Prostate gland (tissue), 2 donors: ENCODE results near the gene DIPK1B.

Experiments used
- CTCF ChIP-seq, 4 experiments: fragments of 200-600 bp in 2 of 4; fragments of 450-650 bp in 2 of 4; sonication (generic) in 2 of 4; IDR thresholded peaks; 1 replicate in 3 of 4; 2 replicates in 1 of 4; pipeline ENCODE4 v1.5.1; 2016 to 2019; ENCODE audit warnings: antibody characterized with exemption in 4 of 4, mild to moderate bottlenecking in 2 of 4, moderate library complexity in 2 of 4
- POLR2A ChIP-seq: fragments of 450-650 bp; IDR thresholded peaks from one replicate; pipeline ENCODE4 v1.6.1; 2016; ENCODE audit warnings: antibody characterized with exemption, mild to moderate bottlenecking
- POLR2AphosphoS5 ChIP-seq: sonication (generic); formaldehyde crosslinking; IDR thresholded peaks from one replicate; pipeline ENCODE4 v1.6.1; 2017; ENCODE audit warnings: antibody characterized with exemption

DNA sequence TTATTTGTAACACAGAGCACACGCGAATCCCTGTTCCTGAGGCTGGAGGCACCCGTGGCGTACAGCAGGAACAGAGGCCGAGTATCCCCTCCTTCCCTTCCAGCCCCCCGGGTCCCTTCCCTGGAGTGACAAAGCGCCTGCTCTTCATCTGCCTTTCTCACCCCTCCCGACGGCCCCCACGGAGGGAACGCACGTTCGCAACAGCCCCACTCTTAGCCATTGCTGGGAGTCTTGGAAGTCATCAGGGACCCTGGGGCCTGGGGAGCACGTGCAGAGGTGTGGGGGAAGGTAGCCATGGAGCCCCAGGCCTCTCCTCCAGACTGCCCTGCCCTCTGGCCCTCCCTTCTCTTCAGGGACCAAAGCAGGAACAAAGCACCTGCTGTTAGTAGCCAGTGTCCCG lies 27.6 kb upstream of the DIPK1B start:
- no peak for TF ChIP-seq POLR2A
- TF ChIP-seq CTCF (IDR thresholded peaks at IDR 0.05), result no peak
- TF ChIP-seq POLR2AphosphoS5, result no peak
